NOMO-1 (cell line): ENCODE data around the gene GABRP.

Experiments used
- DNase-seq, 2 experiments: peaks; one replicate each; lab custom pipeline; 2025; ENCODE audit not compliant: unreplicated experiment in 2 of 2; lab: John Stamatoyannopoulos, UW

GABRP gene

DNA sequence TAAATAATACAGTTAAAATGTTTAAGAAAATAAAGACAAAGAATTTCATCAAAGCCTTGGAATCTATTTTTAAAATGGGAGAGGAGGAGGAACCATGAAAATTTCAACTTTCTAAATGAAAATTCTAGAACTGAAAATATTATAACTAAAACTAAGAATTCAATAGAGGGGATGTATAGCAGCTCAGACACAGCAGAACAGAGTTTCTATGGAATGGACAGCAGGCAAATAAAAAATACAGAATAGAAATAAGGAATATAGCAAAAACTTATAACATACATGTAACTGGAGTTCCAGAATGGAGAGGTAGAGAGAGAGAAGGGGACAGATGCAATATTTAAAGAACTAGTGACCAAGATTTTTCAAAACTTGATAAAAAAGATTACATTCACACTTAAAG, 76.9 kb downstream of the GABRP start:
- no peak for DNase-seq

DNA sequence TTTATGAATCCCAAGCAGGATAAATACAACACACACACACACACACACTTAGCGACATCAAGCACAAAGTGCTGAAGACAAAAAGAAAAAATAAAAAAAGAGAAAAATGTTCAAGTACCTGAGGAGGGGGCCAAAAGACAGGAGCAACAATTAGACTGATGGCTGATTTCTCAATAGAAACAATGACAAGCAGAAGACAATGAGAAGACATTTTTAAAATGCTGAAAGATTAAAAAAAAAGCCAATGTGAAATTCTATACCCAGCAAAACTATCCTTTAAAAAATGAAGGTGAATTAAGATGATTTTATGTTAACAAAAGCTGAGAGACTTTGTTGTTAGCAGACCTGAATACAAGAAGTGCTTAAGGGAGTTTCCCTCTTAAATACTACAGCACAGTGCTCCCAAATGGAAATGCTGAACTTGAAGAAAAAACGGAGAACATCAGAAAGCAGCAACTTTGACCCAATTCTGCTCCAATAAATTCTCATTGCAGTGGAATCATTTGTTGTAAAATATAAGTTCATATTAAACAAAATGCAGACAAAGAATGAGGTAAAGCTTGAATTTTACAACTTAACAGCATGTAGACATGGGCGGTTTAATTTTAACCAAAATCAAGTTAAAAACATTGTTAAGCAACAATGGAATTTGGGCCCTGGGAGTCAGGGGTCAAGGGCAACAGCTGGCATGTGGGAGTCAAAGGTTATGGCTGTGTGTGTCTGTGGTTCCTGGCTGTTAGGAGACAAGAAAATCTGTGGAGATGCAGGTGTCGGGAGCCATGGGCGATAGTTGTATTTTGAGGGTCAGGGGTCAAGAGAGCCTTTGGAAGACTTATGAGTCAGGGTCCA, 77.5 kb downstream of the GABRP start:
- peak; percentile 1 to 11 for DNase-seq

DNA sequence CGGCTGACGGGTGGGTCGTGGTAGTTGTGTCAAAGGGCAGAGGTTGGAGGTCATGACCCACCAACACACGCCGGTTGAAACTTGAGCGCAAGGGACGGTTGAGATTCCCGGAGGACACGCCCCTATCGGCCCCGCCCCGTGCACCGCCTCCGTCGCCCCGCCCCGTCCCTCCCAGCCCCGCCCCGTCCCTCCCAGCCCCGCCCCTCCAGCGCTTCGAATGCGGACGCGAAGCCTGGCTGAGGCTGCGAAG, 78.1 kb downstream of the GABRP start:
- DNase-seq, result no peak

DNA sequence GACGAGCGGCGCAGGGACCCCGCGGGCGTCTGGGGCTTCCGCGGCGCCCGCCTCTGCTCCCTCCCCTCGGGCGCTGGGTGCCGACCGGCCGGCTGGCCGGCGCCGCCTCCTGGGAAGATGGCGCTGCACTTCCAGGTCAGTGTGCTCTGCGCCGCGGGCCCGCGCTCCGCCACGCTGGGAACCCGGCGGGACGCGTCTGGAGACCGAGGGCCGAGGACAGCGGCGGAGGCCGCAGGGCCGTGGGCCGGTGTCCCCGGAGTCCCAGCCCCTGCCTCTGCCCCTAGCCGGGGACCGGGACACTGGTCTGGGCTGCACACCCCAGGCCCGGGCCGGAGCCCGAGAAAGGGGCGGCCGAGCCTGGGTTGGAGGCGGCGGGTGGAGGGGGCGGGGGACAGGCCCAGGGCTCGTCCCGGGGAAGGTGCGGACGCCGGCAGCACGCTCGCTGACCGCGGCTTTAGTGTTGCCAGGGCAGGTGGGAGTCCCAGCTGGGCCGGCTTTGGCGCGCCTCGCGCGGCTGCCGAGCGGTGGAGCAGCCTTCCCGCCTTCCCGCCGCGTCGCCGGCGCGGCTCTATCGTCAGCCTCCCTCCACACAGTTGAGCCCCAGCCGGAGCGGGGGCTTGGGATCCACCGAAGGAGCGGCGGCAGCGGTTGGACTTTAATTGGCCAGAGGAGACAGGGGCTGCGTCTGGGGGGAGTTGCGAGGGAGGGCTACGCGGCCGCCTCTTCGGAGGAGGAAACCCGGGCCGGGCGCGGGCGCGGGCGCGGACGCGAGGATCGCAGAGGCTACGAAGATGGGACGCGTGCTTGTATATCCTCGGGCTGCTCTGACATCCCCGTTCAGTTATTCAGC, 78.6 kb downstream of the GABRP start, which contains the start of gene RANBP17:
Gene RANBP17, plus strand, starts transcription at position 102 of the 850 bp plus-strand sequence.
- DNase-seq, result peak; percentile 71 to 80

DNA sequence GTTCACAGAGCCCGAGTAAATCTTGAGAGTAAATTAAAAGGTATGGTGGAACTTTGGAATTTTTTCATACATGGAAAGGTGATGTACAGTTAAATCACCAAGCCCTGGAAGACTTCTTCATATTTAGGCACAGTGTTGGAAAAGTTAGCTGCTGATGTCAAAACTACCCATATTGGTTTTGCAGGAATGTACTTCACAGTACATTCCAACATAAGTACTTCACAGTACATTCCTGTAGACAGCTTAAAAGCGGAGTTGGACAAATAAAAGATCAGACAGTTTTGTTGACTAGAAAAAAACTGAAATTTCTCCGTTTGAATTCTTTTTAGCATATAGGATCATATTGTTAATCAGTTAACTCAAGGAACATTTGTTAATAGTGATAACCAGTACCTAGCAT, 80.1 kb downstream of the GABRP start:
- no peak for DNase-seq
